Thoracic aorta (tissue), 2 donors: ENCODE results near the gene TPPP2. TPM values are rescaled to one million over a fixed set of nuclear protein-coding genes. Genes with fewer than 3 reads are reported as not detected.

Experiments used
- ATAC-seq: fragments of 150-250 bp; one replicate; pipeline ENCODE4 v1.8.0; 2017; ENCODE audit warnings: low read depth; ENCODE audit not compliant: insufficient number of reproducible peaks, low FRiP score
- DNase-seq: peaks from one replicate; pipeline ENCODE4 v3.0.0-alpha.2; 2020; ENCODE audit warnings: low spot score
- H3K27ac ChIP-seq, 2 donors: fragments of 200-600 bp; sonication (generic); 1 replicate in 1 of 2; 2 replicates in 1 of 2; pipeline ENCODE4 v1.5.1; 2016; ENCODE audit warnings: mild to moderate bottlenecking in 2 of 2, moderate library complexity in 2 of 2
- H3K27me3 ChIP-seq: fragments of 200-600 bp; sonication (generic); replicated peaks from 2 replicates; pipeline ENCODE4 v1.6.0; 2016; ENCODE audit warnings: mild to moderate bottlenecking; ENCODE audit not compliant: insufficient read depth
- H3K36me3 ChIP-seq: fragments of 200-600 bp; sonication (generic); one replicate; pipeline ENCODE4 v1.5.1; 2016
- H3K4me1 ChIP-seq, 2 donors: fragments of 200-600 bp; sonication (generic); 1 replicate in 1 of 2; 2 replicates in 1 of 2; pipeline versions ENCODE4 v1.5.1 to v1.6.0; 2016; ENCODE audit warnings: low read depth in 2 of 2, mild to moderate bottlenecking in 1 of 2; ENCODE audit not compliant: control insufficient read depth in 1 of 2
- H3K4me3 ChIP-seq: fragments of 200-600 bp; sonication (generic); 2 replicates; pipeline ENCODE4 v1.5.1; 2016; ENCODE audit warnings: mild to moderate bottlenecking
- H3K9me3 ChIP-seq: fragments of 200-600 bp; sonication (generic); 2 replicates; pipeline ENCODE4 v1.5.1; 2016
- total RNA-seq, 2 donors: library from RNA; depleted of rRNA; stranded (reverse); fragments of >200 nt; gene quantifications; one replicate each; pipeline versions ENCODE4 v1.1.0 to v1.2.3, GENCODE V29; 2016
- TF ChIP-seq, protein P1 (sequence below): fragments of 200-600 bp; sonication (generic); IDR thresholded peaks from one replicate; pipeline ENCODE4 v1.5.1; 2019; ENCODE audit warnings: antibody characterized with exemption

Gene TPPP2
- total RNA-seq, 2 donors from 2014 or later = not detected

- H3K36me3 ChIP-seq = no peaks in the 10 kb centered on the region
- TF ChIP-seq, protein P1, sequence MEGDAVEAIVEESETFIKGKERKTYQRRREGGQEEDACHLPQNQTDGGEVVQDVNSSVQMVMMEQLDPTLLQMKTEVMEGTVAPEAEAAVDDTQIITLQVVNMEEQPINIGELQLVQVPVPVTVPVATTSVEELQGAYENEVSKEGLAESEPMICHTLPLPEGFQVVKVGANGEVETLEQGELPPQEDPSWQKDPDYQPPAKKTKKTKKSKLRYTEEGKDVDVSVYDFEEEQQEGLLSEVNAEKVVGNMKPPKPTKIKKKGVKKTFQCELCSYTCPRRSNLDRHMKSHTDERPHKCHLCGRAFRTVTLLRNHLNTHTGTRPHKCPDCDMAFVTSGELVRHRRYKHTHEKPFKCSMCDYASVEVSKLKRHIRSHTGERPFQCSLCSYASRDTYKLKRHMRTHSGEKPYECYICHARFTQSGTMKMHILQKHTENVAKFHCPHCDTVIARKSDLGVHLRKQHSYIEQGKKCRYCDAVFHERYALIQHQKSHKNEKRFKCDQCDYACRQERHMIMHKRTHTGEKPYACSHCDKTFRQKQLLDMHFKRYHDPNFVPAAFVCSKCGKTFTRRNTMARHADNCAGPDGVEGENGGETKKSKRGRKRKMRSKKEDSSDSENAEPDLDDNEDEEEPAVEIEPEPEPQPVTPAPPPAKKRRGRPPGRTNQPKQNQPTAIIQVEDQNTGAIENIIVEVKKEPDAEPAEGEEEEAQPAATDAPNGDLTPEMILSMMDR = no peak
- no peak overlapping the region for H3K27ac ChIP-seq
- H3K4me1 ChIP-seq = no peaks in the 10 kb centered on the region
- H3K27me3 ChIP-seq = no peaks in the 10 kb centered on the region
- no peaks in the 10 kb centered on the region for H3K9me3 ChIP-seq
- DNase-seq (no peak), ATAC-seq (no peak)
- H3K4me3 ChIP-seq = no peak overlapping the region
These were observed 2.5 kb downstream of the TPPP2 start for GRCh38 chr14:21032326-21033132.

DNA sequence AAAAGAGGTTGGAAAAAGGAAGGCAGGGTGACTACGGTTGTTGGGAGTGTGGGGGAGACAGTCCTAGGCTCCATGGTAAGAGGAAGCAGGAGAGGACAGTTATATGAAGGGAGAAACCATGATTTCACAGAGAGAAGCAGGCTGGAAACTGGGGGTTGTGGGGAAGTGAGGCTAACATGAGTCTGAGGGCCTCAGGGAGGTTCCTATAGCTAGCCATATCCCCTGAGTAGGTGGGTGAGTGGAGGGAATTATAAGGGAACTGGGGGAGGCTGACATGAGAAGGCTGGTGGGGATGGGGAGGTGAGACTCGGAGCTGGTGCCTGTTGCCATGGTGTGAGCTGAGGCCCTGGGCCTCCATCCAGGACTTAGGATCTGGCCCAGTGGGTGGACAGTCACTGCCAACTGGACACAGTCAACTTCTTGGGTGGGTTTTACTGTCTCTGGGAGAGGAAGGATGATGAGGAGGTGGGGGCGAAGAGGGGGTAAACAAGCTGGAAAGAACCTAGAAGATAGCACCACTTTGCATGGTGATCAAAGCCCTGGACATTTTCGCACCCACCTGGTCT is 3.2 kb downstream of the TPPP2 start:
- TF ChIP-seq, protein P1 = no peak
- no peaks in the 10 kb centered on the region for H3K36me3 ChIP-seq
- no peak overlapping the region for H3K27ac ChIP-seq
- no peak for ATAC-seq
- H3K4me1 ChIP-seq = no peaks in the 10 kb centered on the region
- H3K27me3 ChIP-seq = no peaks in the 10 kb centered on the region
- H3K4me3 ChIP-seq = no peak overlapping the region
- no peaks in the 10 kb centered on the region for H3K9me3 ChIP-seq
- no peak for DNase-seq

GRCh38 chr14:21034707-21035106 is 4.7 kb downstream of the TPPP2 start, which contains the start of gene RNASE13:
Gene RNASE13 (minus strand): TSS chr14:21034807. CDS start chr14:21034288, 519 bp downstream.
- H3K27ac ChIP-seq = no peak within 1 kb of the TSS
- H3K36me3 ChIP-seq = no peaks in the 10 kb centered on the region
- TF ChIP-seq, protein P1 = no peak
- no peak within 1 kb of the TSS for H3K4me3 ChIP-seq
- no peaks in the 10 kb centered on the region for H3K9me3 ChIP-seq
- H3K27me3 ChIP-seq = no peaks in the 10 kb centered on the region
- DNase-seq (no peak), ATAC-seq (no peak)
- peaks cover 11 to 13% of the 10 kb centered on the region in 2 donors for H3K4me1 ChIP-seq

DNA sequence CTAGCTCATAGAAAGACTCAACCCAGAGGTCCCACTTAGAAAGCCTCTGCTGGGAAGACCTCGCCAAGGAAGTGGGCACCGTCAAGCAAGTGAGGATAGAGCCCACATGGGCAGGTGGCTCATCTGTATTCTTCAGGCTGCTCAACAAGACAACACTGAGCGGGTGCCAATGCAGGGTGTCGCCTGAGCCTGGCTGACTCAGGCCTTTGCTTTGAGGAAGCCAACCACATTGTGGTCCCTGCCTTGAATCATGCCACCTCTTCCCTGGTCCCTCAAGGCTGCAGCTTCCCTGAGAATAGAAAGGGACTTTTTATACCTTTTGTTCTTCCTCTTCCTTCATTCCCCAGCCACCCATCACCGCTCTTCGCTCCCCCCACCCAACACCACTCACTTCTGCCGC is 6.7 kb downstream of the TPPP2 start:
- Histone ChIP-seq H3K4me3 (no peak overlapping the region), H3K4me1 (peaks cover 13 to 17% of the 10 kb centered on the region in 2 donors), H3K27ac (no peak overlapping the region), H3K27me3 (no peaks in the 10 kb centered on the region), H3K36me3 (no peaks in the 10 kb centered on the region), H3K9me3 (no peaks in the 10 kb centered on the region)
- ATAC-seq = no peak
- no peak for DNase-seq
- TF ChIP-seq, protein P1 = no peak

DNA sequence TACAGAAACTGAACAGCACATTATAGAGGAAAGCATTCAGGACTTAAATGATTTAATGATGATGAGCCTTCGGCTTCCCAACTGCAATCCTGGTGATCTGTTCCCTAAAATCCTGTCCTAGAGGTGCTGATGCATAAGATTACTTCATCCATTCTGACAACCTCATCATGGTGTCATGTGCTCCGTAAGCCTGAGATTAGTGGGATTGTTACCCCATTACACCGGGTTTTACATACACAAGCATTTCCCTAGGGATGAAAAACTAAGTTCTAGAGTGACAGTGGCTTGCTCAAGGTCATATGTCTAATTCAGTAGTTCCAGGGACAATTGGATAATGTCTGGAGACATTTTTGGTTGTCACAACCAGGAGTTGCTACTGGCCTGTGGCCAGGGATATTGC is 7.1 kb downstream of the TPPP2 start:
- no peak for ATAC-seq
- Histone ChIP-seq H3K27me3 (no peaks in the 10 kb centered on the region), H3K36me3 (no peaks in the 10 kb centered on the region), H3K27ac (no peak overlapping the region), H3K4me3 (no peak overlapping the region), H3K4me1 (peaks cover 13 to 17% of the 10 kb centered on the region in 2 donors), H3K9me3 (no peaks in the 10 kb centered on the region)
- TF ChIP-seq, protein P1 = no peak
- DNase-seq = no peak
